Left lung (tissue), 10 donors: ENCODE data around the gene HDAC4. TPM values are rescaled to one million over a fixed set of nuclear protein-coding genes. Genes with fewer than 3 reads are reported as not detected.

ENCODE experiments used
- ATAC-seq: fragments of 200-7000 bp; cut with Tn5 transposase; one replicate; pipeline ENCODE4 v1.9.1; 2020; ENCODE audit warnings: moderate library complexity
- DNase-seq, 4 donors: peaks; one replicate each; pipeline ENCODE4 v3.0.0-alpha.2; 2013 to 2020
- H3K27ac ChIP-seq, 2 donors: fragments of 200-600 bp; sonication (generic) in 1 of 2; one replicate each; pipeline versions ENCODE4 v1.5.0 to v1.8.0; 2020 to 2021
- H3K27me3 ChIP-seq, 2 donors: fragments of 200-600 bp; sonication (generic) in 1 of 2; one replicate each; pipeline versions ENCODE4 v1.5.0 to v1.8.0; 2020 to 2021
- H3K36me3 ChIP-seq, 2 donors: fragments of 200-600 bp; sonication (generic) in 1 of 2; one replicate each; pipeline versions ENCODE4 v1.5.0 to v1.8.0; 2020 to 2021
- H3K4me1 ChIP-seq, 2 donors: fragments of 200-600 bp; one replicate each; pipeline ENCODE4 v1.8.0; 2021
- H3K4me3 ChIP-seq, 2 donors: fragments of 200-600 bp; sonication (generic) in 1 of 2; one replicate each; pipeline versions ENCODE4 v1.5.0 to v1.8.0; 2020 to 2021; ENCODE audit warnings: mild to moderate bottlenecking in 1 of 2
- H3K9me3 ChIP-seq, 2 donors: fragments of 200-600 bp; sonication (generic) in 1 of 2; one replicate each; pipeline versions ENCODE4 v1.5.0 to v1.8.0; 2020 to 2021
- CTCF ChIP-seq, 2 donors: fragments of 200-600 bp; sonication (generic) in 1 of 2; IDR thresholded peaks; one replicate each; pipeline versions ENCODE4 v1.5.0 to v1.8.0; 2021; ENCODE audit warnings: antibody characterized with exemption in 2 of 2
- intact Hi-C, 2 donors: fragments of 100-400 bp; cut with DNase I; formaldehyde crosslinking; loops; one replicate each; pipeline versions ENCODE4 v1.11.2 to v1.14.2; 2022
- polyA plus RNA-seq, 6 donors: library from polyadenylated mRNA; unstranded; fragments of 120-200 nt; gene quantifications; one replicate each; pipeline ENCODE4 v1.2.1, GENCODE V29; 2013; ENCODE audit not compliant: insufficient read length in 6 of 6
- total RNA-seq, 2 donors: library from RNA; stranded (reverse); fragmentation: NEBNext Ultra II Directional; extraction: Animal tissue kit (Norgen Biotek cat#: 25700); gene quantifications; one replicate each; pipeline ENCODE4 v1.2.1, GENCODE V29; 2021
- donor health status: DM: no; HTN: yes; CAD: no.
- donor health status: DM: no; HTN: no; CAD: no.

HDAC4 gene
- total and polyA plus RNA-seq, 8 donors = 9.9 to 36.8 (median 12.8) TPM

GRCh38 chr2:239144713-239144999, 256.2 kb downstream of the HDAC4 start:
- intact Hi-C loops = no loop called here
- Histone ChIP-seq H3K27me3 (no peaks in the 10 kb centered on the region), H3K4me1 (no peaks in the 10 kb centered on the region), H3K36me3 (peaks cover 0 to 97% of the 10 kb centered on the region in 2 donors), H3K4me3 (no peak overlapping the region), H3K9me3 (no peaks in the 10 kb centered on the region), H3K27ac (no peak overlapping the region)
- TF ChIP-seq CTCF (IDR thresholded peaks at IDR 0.05) = no peak
- ATAC-seq (no peak), DNase-seq (no peak)

DNA sequence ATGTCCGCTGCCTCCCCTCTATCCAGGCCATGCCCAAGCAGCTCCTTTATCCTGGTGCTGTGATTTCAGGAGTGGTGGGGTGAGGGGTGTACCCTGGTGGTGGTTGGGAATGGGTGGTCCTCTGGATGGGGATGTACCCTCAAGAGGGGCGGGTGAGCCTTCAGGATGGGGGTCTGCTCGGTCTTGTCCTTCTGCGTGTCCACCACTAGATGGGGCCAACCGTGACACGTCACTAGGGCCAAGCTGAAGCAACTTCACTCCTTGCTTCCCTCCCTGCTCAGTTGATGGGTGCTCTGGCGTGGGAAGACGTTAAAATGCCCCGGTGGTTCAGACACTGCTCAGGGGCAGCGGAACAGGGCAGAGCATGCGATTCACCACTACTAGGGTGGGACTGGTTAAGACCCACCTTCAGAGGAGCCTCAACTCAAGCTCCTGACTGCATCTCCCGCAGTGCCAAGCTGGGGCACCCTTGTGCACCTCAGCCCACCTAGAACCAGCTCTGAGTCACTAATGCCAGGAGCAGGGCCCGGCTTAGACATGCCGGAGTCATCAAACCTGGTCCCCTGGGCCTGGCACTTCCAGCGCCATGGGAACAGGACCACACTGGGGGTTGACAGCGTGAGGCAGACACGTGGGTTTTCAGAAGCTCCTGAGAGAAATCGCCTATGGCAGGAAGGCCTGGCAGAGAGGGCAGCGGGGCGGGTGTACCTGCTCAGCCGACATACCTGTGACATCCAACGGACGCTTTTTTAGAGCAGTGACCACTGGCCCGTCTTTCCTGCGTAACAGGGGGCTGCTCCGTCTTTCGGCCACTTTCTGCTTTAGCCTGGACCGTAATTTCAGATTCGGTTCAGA, 256.7 kb downstream of the HDAC4 start:
- ATAC-seq (peak; percentile 82), DNase-seq (peak in 3 of 4 donors; percentile 11 to 57 (median 51))
- Histone ChIP-seq H3K4me1 (no peaks in the 10 kb centered on the region), H3K9me3 (no peaks in the 10 kb centered on the region), H3K27me3 (no peaks in the 10 kb centered on the region), H3K27ac (no peak overlapping the region), H3K36me3 (peaks cover 0 to 97% of the 10 kb centered on the region in 2 donors), H3K4me3 (no peak overlapping the region)
- intact Hi-C loops = no loop called here
- TF ChIP-seq CTCF (IDR thresholded peaks at IDR 0.05) = peak; percentile 43 to 47

GRCh38 chr2:239142806-239143205, 258.0 kb downstream of the HDAC4 start:
- Histone ChIP-seq H3K4me3 (no peak overlapping the region), H3K27me3 (no peaks in the 10 kb centered on the region), H3K36me3 (peaks cover 0 to 96% of the 10 kb centered on the region in 2 donors), H3K9me3 (no peaks in the 10 kb centered on the region), H3K4me1 (no peaks in the 10 kb centered on the region), H3K27ac (no peak overlapping the region)
- DNase-seq (peak in 1 of 4 donors; percentile 22), ATAC-seq (no peak)
- no peak for TF ChIP-seq CTCF (IDR thresholded peaks at IDR 0.05)
- intact Hi-C loops = no loop called here

DNA sequence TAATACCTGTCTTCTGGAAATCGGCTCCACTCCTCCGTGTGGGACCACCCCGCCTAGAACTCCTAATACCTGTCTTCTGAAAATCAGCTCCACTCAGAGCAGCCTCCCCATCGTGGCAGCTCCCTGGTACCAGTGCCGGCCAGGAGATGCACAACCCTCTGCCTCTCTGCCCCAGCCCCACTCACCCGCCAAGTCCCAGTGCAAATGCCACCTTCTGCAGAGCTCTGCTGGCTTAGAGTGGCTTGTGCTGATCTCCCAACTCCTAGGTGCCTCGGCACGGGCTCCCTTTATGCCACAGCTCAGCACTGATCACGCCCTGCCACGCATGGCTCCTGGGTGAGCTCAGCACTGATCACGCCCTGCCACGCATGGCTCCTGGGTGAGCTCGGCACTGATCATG, 258.5 kb downstream of the HDAC4 start:
- Histone ChIP-seq H3K27ac (no peak overlapping the region), H3K4me1 (no peaks in the 10 kb centered on the region), H3K9me3 (no peaks in the 10 kb centered on the region), H3K27me3 (no peaks in the 10 kb centered on the region), H3K36me3 (peaks cover 0 to 95% of the 10 kb centered on the region in 2 donors), H3K4me3 (no peak overlapping the region)
- no peak for ATAC-seq
- TF ChIP-seq CTCF (IDR thresholded peaks at IDR 0.05) = no peak
- DNase-seq = peak in 1 of 4 donors; percentile 37
- intact Hi-C loops = no loop called here

- no peak overlapping the region for H3K4me3 ChIP-seq
- H3K36me3 ChIP-seq = peaks cover 0 to 97% of the 10 kb centered on the region in 2 donors
- H3K9me3 ChIP-seq = no peaks in the 10 kb centered on the region
- no peaks in the 10 kb centered on the region for H3K4me1 ChIP-seq
- no peaks in the 10 kb centered on the region for H3K27me3 ChIP-seq
- no peak overlapping the region for H3K27ac ChIP-seq
- no peak for ATAC-seq
- intact Hi-C loops = no loop called here
- no peak for TF ChIP-seq CTCF (IDR thresholded peaks at IDR 0.05)
- peak in 1 of 4 donors; percentile 38 for DNase-seq
Observed at GRCh38 chr2:239141021-239141760, 259.6 kb downstream of the HDAC4 start.
